Keratinocyte (primary cell): Measurements from ENCODE around the gene NUDT3. TPM values are rescaled to one million over a fixed set of nuclear protein-coding genes. Genes with fewer than 3 reads are reported as not detected.

Experiments used
- DNase-seq: peaks from one replicate; pipeline ENCODE4 v3.0.0-alpha.2; 2011; ENCODE audit warnings: low read depth, missing footprints, low spot score
- FAIRE-seq: peaks from 2 replicates; lab custom pipeline; 2011; peaks lifted over from hg19 to GRCh38; lab: Jason Lieb, UNC
- H2AFZ ChIP-seq: 2 replicates; pipeline ENCODE4 v1.6.0; 2012; ENCODE audit warnings: low read length, control low read depth, inconsistent platforms; ENCODE audit not compliant: control insufficient read depth
- H3K27ac ChIP-seq: 2 replicates; pipeline ENCODE4 v1.5.1; 2011; ENCODE audit warnings: low read length; ENCODE audit not compliant: control insufficient read depth, insufficient read depth
- H3K27me3 ChIP-seq: 3 replicates; pipeline ENCODE4 v1.6.0; 2011; ENCODE audit warnings: low read length; ENCODE audit not compliant: control insufficient read depth, insufficient read depth; ENCODE audit errors: extremely low read depth
- H3K36me3 ChIP-seq, 2 experiments: 2 replicates in 1 of 2; 3 replicates in 1 of 2; pipeline ENCODE4 v1.5.1; 2011; ENCODE audit warnings: low read length in 2 of 2, mild to moderate bottlenecking in 1 of 2; ENCODE audit not compliant: control insufficient read depth in 2 of 2, insufficient read depth in 2 of 2; ENCODE audit errors: extremely low read depth in 1 of 2
- H3K4me1 ChIP-seq: 3 replicates; pipeline ENCODE4 v1.5.1; 2011; ENCODE audit warnings: low read length; ENCODE audit not compliant: control insufficient read depth, insufficient read depth; ENCODE audit errors: extremely low read depth
- H3K4me2 ChIP-seq: 3 replicates; pipeline ENCODE4 v1.6.0; 2011; ENCODE audit warnings: low read depth, low read length; ENCODE audit not compliant: control insufficient read depth, insufficient read depth; ENCODE audit errors: extremely low read depth
- H3K4me3 ChIP-seq, 3 experiments: fragments of 200-600 bp in 1 of 3; sonication (generic) in 1 of 3; 2 replicates in 2 of 3; 3 replicates in 1 of 3; pipeline ENCODE4 v1.5.1; 2011 to 2016; ENCODE audit warnings: low read length in 3 of 3, mild to moderate bottlenecking in 3 of 3, control low read depth in 2 of 3, inconsistent platforms in 1 of 3, low read depth in 1 of 3, mixed read lengths in 1 of 3, mixed run types in 1 of 3, moderate library complexity in 1 of 3; ENCODE audit not compliant: control insufficient read depth in 2 of 3, insufficient read depth in 2 of 3; ENCODE audit errors: extremely low read depth in 1 of 3
- H3K79me2 ChIP-seq: 2 replicates; pipeline ENCODE4 v1.6.0; 2012; ENCODE audit warnings: low read length; ENCODE audit not compliant: control insufficient read depth, insufficient read depth
- H3K9ac ChIP-seq: 3 replicates; pipeline ENCODE4 v1.6.0; 2011; ENCODE audit warnings: low read length; ENCODE audit not compliant: control insufficient read depth, insufficient read depth; ENCODE audit errors: extremely low read depth
- H3K9me1 ChIP-seq: 3 replicates; pipeline ENCODE4 v1.6.0; 2011; ENCODE audit warnings: low read length; ENCODE audit not compliant: control insufficient read depth, insufficient read depth; ENCODE audit errors: extremely low read depth
- H3K9me3 ChIP-seq: 2 replicates; pipeline ENCODE4 v1.5.1; 2012; ENCODE audit warnings: low read depth, low read length; ENCODE audit not compliant: control insufficient read depth
- H4K20me1 ChIP-seq: 3 replicates; pipeline ENCODE4 v1.6.0; 2011; ENCODE audit warnings: low read length; ENCODE audit not compliant: control insufficient read depth, insufficient read depth; ENCODE audit errors: extremely low read depth
- EZH2 ChIP-seq: IDR thresholded peaks from one replicate; pipeline ENCODE4 v1.6.1; 2012; ENCODE audit warnings: inconsistent platforms, mild to moderate bottlenecking, low read length, moderate library complexity
- dilution Hi-C: fragments of 300-500 bp; cut with MboI; formaldehyde crosslinking; loops from one replicate; pipeline ENCODE4 v1.7.0; 2020; ENCODE audit warnings: low sequenced_read_pairs; ENCODE audit not compliant: extremely low pct_ligation_motif_present
- polyA plus RNA-seq, 5 experiments: library from polyadenylated mRNA; depleted of rRNA in 3 of 5; stranded (reverse) in 3 of 5; stranded (forward) in 1 of 5; unstranded in 1 of 5; fragments of >200 nt; gene quantifications; 1 replicate in 1 of 5; 2 replicates in 3 of 5; 3 replicates in 1 of 5; pipeline versions ENCODE4 v1.2.1 to v1.2.3, GENCODE V29; 2011 to 2012; ENCODE audit warnings: missing spikeins in 2 of 5, low read depth in 1 of 5, low replicate concordance in 1 of 5
- TF ChIP-seq, protein P1 (sequence below), 3 experiments: IDR thresholded peaks in 1 of 3; conservative IDR thresholded peaks in 1 of 3; optimal IDR thresholded peaks in 1 of 3; 2 replicates in 2 of 3; 3 replicates in 1 of 3; pipeline versions ENCODE3 to v1.5.1; 2011; ENCODE audit warnings: low read length in 3 of 3, mild to moderate bottlenecking in 3 of 3, moderate library complexity in 2 of 3, control low read depth in 1 of 3, inconsistent platforms in 1 of 3; ENCODE audit not compliant: insufficient read depth in 2 of 3; ENCODE audit errors: extremely low read depth in 1 of 3

The NUDT3 gene
- polyA plus RNA-seq, 1 donor (not counting 4 experiments of a cell fraction or from before 2014, with no cell fraction given) = 16.5 TPM

DNA sequence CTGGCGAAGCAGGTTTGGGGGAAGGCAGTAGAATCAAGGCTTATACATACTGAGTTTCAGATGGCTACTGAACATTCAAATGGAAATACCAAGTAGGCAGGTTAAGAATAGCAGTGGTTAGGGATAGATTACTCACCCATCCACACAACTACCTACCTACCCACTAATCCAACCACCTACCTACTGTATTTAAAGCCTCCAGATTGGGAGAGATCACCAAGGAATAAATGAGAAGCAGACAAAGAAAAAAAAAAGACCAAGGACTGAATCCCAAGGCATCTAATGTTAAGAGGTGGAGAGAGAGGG is 75.3 kb downstream of the NUDT3 start:
- H3K36me3 ChIP-seq = no peaks in the 10 kb centered on the region
- dilution Hi-C loops = no loop called here
- no peak for DNase-seq
- H3K4me1 ChIP-seq = peaks cover 7% of the 10 kb centered on the region
- no peaks in the 10 kb centered on the region for H3K27me3 ChIP-seq
- peaks cover 2% of the 10 kb centered on the region for H4K20me1 ChIP-seq
- H3K9me1 ChIP-seq = no peaks in the 10 kb centered on the region
- FAIRE-seq = no peak
- H3K4me2 ChIP-seq = no peak overlapping the region
- no peaks in the 10 kb centered on the region for H3K9me3 ChIP-seq
- no peak overlapping the region for H3K27ac ChIP-seq
- peaks cover 20% of the 10 kb centered on the region for H3K79me2 ChIP-seq
- TF ChIP-seq, protein P1, sequence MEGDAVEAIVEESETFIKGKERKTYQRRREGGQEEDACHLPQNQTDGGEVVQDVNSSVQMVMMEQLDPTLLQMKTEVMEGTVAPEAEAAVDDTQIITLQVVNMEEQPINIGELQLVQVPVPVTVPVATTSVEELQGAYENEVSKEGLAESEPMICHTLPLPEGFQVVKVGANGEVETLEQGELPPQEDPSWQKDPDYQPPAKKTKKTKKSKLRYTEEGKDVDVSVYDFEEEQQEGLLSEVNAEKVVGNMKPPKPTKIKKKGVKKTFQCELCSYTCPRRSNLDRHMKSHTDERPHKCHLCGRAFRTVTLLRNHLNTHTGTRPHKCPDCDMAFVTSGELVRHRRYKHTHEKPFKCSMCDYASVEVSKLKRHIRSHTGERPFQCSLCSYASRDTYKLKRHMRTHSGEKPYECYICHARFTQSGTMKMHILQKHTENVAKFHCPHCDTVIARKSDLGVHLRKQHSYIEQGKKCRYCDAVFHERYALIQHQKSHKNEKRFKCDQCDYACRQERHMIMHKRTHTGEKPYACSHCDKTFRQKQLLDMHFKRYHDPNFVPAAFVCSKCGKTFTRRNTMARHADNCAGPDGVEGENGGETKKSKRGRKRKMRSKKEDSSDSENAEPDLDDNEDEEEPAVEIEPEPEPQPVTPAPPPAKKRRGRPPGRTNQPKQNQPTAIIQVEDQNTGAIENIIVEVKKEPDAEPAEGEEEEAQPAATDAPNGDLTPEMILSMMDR (optimal IDR thresholded peaks at IDR 0.05 in 1 of 3, IDR thresholded peaks at IDR 0.05 in 1 of 3, conservative IDR thresholded peaks at IDR 0.05 in 1 of 3; ENCODE audit: extremely low read depth in 1 of 3, insufficient read depth in 2 of 3, low read length in 3 of 3) = no peak
- TF ChIP-seq EZH2 = no peak
- no peak overlapping the region for H3K9ac ChIP-seq
- no peak overlapping the region for H3K4me3 ChIP-seq
- no peak overlapping the region for H2AFZ ChIP-seq

DNA sequence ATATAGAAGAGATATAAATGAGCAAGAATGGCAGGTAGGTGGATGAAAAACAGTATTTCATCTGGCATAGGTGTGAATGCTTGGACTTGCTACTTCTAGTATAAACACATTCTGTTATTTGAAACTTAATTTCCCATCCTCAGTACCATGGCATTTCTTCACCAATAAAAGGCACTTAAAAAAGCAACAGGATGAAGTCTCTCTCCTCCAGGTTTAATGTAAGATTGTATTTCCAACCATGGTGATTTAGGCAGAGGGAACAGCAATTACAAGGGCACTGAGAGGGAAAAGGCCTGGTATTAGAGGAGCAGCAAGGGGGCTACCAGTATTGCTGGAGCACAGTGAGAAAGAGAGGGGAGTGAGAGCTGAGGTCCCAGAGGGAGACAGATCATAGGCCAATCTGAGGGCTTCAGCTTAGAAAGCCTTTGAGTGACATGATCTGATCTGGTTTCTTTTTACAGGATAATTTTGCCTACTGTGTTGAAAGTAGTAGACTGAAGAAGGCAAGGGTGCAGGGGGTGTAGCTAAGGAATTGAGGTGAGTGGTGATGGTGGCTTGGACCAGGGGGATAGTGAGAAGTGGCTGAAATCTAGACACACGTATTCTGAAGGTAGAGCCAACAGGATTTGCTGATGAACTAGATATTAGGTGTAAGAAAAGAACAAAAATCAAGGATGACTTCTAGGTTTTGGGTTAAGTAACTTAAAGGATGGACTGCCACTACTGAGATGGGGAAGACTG is 75.9 kb downstream of the NUDT3 start:
- Histone ChIP-seq H4K20me1 (peaks cover 2% of the 10 kb centered on the region), H3K36me3 (no peaks in the 10 kb centered on the region), H3K4me2 (no peak overlapping the region), H3K9me1 (no peaks in the 10 kb centered on the region), H3K79me2 (peaks cover 18% of the 10 kb centered on the region), H3K27me3 (no peaks in the 10 kb centered on the region), H3K9ac (no peak overlapping the region), H3K9me3 (no peaks in the 10 kb centered on the region), H3K4me1 (peaks cover 7% of the 10 kb centered on the region), H3K27ac (no peak overlapping the region), H3K4me3 (no peak overlapping the region), H2AFZ (no peak overlapping the region)
- FAIRE-seq (no peak), DNase-seq (no peak)
- dilution Hi-C loops = no loop called here
- TF ChIP-seq, protein P1 (optimal IDR thresholded peaks at IDR 0.05 in 1 of 3, IDR thresholded peaks at IDR 0.05 in 1 of 3, conservative IDR thresholded peaks at IDR 0.05 in 1 of 3; ENCODE audit: extremely low read depth in 1 of 3, insufficient read depth in 2 of 3, low read length in 3 of 3) = no peak
- no peak for TF ChIP-seq EZH2
